ENCODE results near the gene ITPR1.

DNA sequence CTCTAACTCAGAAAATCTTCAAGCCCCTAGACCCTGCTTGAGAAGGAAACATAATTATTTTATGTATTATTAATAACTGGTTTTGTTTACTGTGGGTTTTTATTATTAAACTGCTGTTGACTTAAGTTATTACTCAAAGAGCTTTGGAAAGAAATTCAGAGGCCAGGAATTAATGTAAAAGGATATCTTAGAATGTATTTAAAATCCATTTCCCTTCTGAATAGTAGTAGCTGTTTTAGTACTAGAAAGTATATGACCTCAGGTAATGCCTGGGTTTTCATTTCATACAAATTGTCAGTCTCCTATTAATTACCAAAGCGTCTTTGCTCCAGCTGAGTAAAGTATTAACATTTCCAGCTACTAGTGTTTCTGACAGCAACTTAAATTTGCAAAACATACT is 223.1 kb downstream of the ITPR1 start:
- TF ChIP-seq, protein P1, sequence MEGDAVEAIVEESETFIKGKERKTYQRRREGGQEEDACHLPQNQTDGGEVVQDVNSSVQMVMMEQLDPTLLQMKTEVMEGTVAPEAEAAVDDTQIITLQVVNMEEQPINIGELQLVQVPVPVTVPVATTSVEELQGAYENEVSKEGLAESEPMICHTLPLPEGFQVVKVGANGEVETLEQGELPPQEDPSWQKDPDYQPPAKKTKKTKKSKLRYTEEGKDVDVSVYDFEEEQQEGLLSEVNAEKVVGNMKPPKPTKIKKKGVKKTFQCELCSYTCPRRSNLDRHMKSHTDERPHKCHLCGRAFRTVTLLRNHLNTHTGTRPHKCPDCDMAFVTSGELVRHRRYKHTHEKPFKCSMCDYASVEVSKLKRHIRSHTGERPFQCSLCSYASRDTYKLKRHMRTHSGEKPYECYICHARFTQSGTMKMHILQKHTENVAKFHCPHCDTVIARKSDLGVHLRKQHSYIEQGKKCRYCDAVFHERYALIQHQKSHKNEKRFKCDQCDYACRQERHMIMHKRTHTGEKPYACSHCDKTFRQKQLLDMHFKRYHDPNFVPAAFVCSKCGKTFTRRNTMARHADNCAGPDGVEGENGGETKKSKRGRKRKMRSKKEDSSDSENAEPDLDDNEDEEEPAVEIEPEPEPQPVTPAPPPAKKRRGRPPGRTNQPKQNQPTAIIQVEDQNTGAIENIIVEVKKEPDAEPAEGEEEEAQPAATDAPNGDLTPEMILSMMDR (IDR thresholded peaks at IDR 0.05; ENCODE audit: low read length): no peak
- TF ChIP-seq EZH2 (IDR thresholded peaks at IDR 0.05; ENCODE audit: borderline replicate concordance, low read length): no peak
